ENCODE data around the gene CTSO. TPM values are rescaled to one million over a fixed set of nuclear protein-coding genes. Genes with fewer than 3 reads are reported as not detected.

The CTSO gene
- total and polyA plus RNA-seq, 2 of the 8 experiments (the other 6 are each of a cell fraction or from before 2014, with no cell fraction given), result 0.39 to 0.41 TPM

DNA sequence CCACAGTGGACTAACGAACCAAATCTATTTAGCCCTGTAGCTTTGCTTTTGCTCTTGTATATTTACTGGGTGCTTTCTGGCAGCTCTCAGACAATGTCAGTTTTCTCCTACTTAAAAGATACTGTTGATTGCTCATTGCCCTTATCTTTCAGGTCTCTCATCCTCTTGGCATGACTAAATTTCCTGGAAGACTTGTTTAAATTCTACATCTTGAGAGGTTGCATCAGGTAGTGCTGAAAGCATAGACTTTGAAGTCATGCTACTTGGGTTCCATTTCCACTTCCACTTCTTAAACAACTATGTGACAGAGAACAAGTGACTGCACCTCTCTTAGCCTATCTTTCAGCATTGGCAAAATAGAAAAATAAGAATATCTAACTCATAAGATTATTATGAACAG lies 41.8 kb downstream of the CTSO start (continued):
- TF ChIP-seq NANOG (IDR thresholded peaks at IDR 0.05; ENCODE audit: insufficient read depth, low read depth, low read length, poor library complexity, severe bottlenecking) (no peak), ASH2L (IDR thresholded peaks at IDR 0.05; ENCODE audit: low read length) (no peak), GABPA (IDR thresholded peaks at IDR 0.05; ENCODE audit: borderline replicate concordance, insufficient read depth, low read length) (no peak), RFX5 (IDR thresholded peaks at IDR 0.05; ENCODE audit: borderline replicate concordance, low read depth, low read length) (no peak), TAF1 (IDR thresholded peaks at IDR 0.05; ENCODE audit: low read depth, low read length) (no peak), BRCA1 (IDR thresholded peaks at IDR 0.05; ENCODE audit: low read depth, low read length) (no peak)
- TF ChIP-seq, protein P1, sequence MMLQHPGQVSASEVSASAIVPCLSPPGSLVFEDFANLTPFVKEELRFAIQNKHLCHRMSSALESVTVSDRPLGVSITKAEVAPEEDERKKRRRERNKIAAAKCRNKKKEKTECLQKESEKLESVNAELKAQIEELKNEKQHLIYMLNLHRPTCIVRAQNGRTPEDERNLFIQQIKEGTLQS (IDR thresholded peaks at IDR 0.05; ENCODE audit: insufficient read depth, low read depth, low read length), result no peak
- TF ChIP-seq, protein P2, sequence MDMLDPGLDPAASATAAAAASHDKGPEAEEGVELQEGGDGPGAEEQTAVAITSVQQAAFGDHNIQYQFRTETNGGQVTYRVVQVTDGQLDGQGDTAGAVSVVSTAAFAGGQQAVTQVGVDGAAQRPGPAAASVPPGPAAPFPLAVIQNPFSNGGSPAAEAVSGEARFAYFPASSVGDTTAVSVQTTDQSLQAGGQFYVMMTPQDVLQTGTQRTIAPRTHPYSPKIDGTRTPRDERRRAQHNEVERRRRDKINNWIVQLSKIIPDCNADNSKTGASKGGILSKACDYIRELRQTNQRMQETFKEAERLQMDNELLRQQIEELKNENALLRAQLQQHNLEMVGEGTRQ (IDR thresholded peaks at IDR 0.05; ENCODE audit: low read length), result no peak
